SU-DHL-6 (cell line): ENCODE results near the gene DCC.

Experiments
- CTCF ChIP-seq: fragments of 200-600 bp; sonication (generic); IDR thresholded peaks from one replicate; pipeline ENCODE4 v1.5.1; 2017; ENCODE audit warnings: antibody characterized with exemption, mild to moderate bottlenecking, low read length, moderate library complexity; ENCODE audit not compliant: insufficient read depth, poor library complexity, severe bottlenecking
- EZH2phosphoT487 ChIP-seq: fragments of 200-600 bp; sonication (generic), shearing (Covaris generic); conservative IDR thresholded peaks from 2 replicates; pipeline ENCODE4 v1.6.1; 2018; ENCODE audit warnings: mild to moderate bottlenecking, antibody characterized with exemption, low read length, moderate library complexity, mixed read lengths

GRCh38 chr18:53219853-53220252, 879.9 kb downstream of the DCC start:
- TF ChIP-seq CTCF (no peak), EZH2phosphoT487 (no peak)
